HPDE6-E6E7 (cell line): ENCODE results near the gene UNC119.
"Not testable (repeated sequence)": the region's sequence is repeated elsewhere in the genome, so short reads cannot be mapped to it uniquely, and the experiment has no call there.

ENCODE experiments used
- DNase-seq: peaks from one replicate; pipeline ENCODE4 v3.0.0; 2011; ENCODE audit warnings: missing footprints; ENCODE audit errors: extremely low spot score

The UNC119 gene

GRCh38 chr17:28522281-28522680, 30.1 kb downstream of the UNC119 start:
- DNase-seq = not testable (repeated sequence)

GRCh38 chr17:28521311-28522085, 30.9 kb downstream of the UNC119 start:
- no peak for DNase-seq

- DNase-seq = no peak
Observed at GRCh38 chr17:28520687-28521086, 31.7 kb downstream of the UNC119 start.

- no peak for DNase-seq
Observed at GRCh38 chr17:28519236-28519635, 33.2 kb downstream of the UNC119 start.

- no peak for DNase-seq
Observed at GRCh38 chr17:28518578-28518977, 33.8 kb downstream of the UNC119 start.

GRCh38 chr17:28518132-28518531, 34.3 kb downstream of the UNC119 start:
- no peak for DNase-seq

- no peak for DNase-seq
Observed at GRCh38 chr17:28515518-28515917, 36.9 kb downstream of the UNC119 start.

GRCh38 chr17:28514561-28515002, 37.8 kb downstream of the UNC119 start:
- no peak for DNase-seq

- no peak for DNase-seq
Observed at GRCh38 chr17:28513476-28513875, 38.9 kb downstream of the UNC119 start.

- DNase-seq = no peak
Observed at GRCh38 chr17:28511858-28512461, 40.5 kb downstream of the UNC119 start.

- no peak for DNase-seq
Observed at GRCh38 chr17:28509789-28510188, 42.6 kb downstream of the UNC119 start.

GRCh38 chr17:28508211-28508724, 44.2 kb downstream of the UNC119 start:
- no peak for DNase-seq

- peak; percentile 97 for DNase-seq
Observed at GRCh38 chr17:28507567-28508203, 44.7 kb downstream of the UNC119 start.

- DNase-seq = no peak
Observed at GRCh38 chr17:28506763-28507487, 45.5 kb downstream of the UNC119 start.

GRCh38 chr17:28505986-28506665, 46.3 kb downstream of the UNC119 start, which contains the start of gene FOXN1:
TSS of gene FOXN1 (plus strand) at chr17:28506348. CDS start at chr17:28523970, 17,622 bp downstream.
- DNase-seq = peak; percentile 76

- DNase-seq = no peak
Observed at GRCh38 chr17:28503420-28503819, 49.0 kb downstream of the UNC119 start.

GRCh38 chr17:28501421-28502284, 50.8 kb downstream of the UNC119 start:
- DNase-seq = no peak

GRCh38 chr17:28500712-28501379, 51.6 kb downstream of the UNC119 start:
- no peak for DNase-seq

GRCh38 chr17:28499684-28500357, 52.6 kb downstream of the UNC119 start:
- DNase-seq = no peak
